IMR-90 (cell line): ENCODE measurements around the gene C15orf40. TPM values are rescaled to one million over a fixed set of nuclear protein-coding genes. Genes with fewer than 3 reads are reported as not detected.

Experiments
- ATAC-seq: fragments of 200-7000 bp; cut with Tn5 transposase; 2 replicates; pipeline ENCODE4 v1.9.1; 2020; ENCODE audit warnings: low read depth, mild to moderate bottlenecking, moderate library complexity
- BruUV-seq: library from RNA; stranded (reverse); fragments of 400-500 nt; replicated peaks from 2 replicates; lab custom pipeline; 2021; lab: Mats Ljungman, UMichigan
- CTCF ChIA-PET: fragments of 300-600 bp; formaldehyde crosslinking; extraction: SDS; loops from one replicate; lab custom pipeline; 2021; ENCODE audit warnings: antibody characterized with exemption; lab: Yijun Ruan, JAX
- POLR2A ChIA-PET: fragments of 300-600 bp; sonication (Branson Sonifier 250); formaldehyde crosslinking; loops from one replicate; lab custom pipeline; 2022; ENCODE audit warnings: antibody characterized with exemption; ENCODE audit not compliant: unreplicated experiment; lab: Charles Lee
- DNase-seq: peaks from one replicate; pipeline ENCODE4 v3.0.0; 2013
- H2AFZ ChIP-seq: replicated peaks from 2 replicates; pipeline ENCODE3; 2013; ENCODE audit warnings: low read length, mild to moderate bottlenecking; ENCODE audit not compliant: poor library complexity
- H2AK5ac ChIP-seq: 2 replicates; pipeline ENCODE4 v1.6.1; 2013; ENCODE audit warnings: low read depth, low read length, inconsistent platforms
- H2AK9ac ChIP-seq: replicated peaks from 2 replicates; pipeline ENCODE3; 2013; ENCODE audit warnings: mild to moderate bottlenecking, low read depth, low read length, moderate library complexity; ENCODE audit not compliant: poor library complexity
- H2BK120ac ChIP-seq: 2 replicates; pipeline ENCODE4 v1.6.1; 2013; ENCODE audit warnings: low read depth, low read length, inconsistent platforms
- H2BK15ac ChIP-seq: 3 replicates; pipeline ENCODE4 v1.6.1; 2013; ENCODE audit warnings: low read depth, low read length, inconsistent platforms
- H2BK20ac ChIP-seq: 2 replicates; pipeline ENCODE4 v1.6.1; 2013; ENCODE audit warnings: low read depth, mild to moderate bottlenecking, inconsistent platforms, low read length, moderate library complexity
- H2BK5ac ChIP-seq: 2 replicates; pipeline ENCODE4 v1.6.1; 2013; ENCODE audit warnings: mild to moderate bottlenecking, low read depth, low read length, inconsistent platforms; ENCODE audit not compliant: poor library complexity, severe bottlenecking
- H3K14ac ChIP-seq: replicated peaks from 2 replicates; pipeline ENCODE4 v1.6.1; 2013; ENCODE audit warnings: low read depth, low read length, inconsistent platforms
- H3K18ac ChIP-seq: 2 replicates; pipeline ENCODE4 v1.6.1; 2013; ENCODE audit warnings: low read depth, low read length, control low read depth
- H3K23ac ChIP-seq: 2 replicates; pipeline ENCODE4 v1.6.1; 2013; ENCODE audit warnings: low read depth, low read length, inconsistent platforms
- H3K27ac ChIP-seq: 2 replicates; pipeline ENCODE4 v1.5.1; 2013; ENCODE audit warnings: mild to moderate bottlenecking, control low read depth, low read length; ENCODE audit not compliant: insufficient read depth
- H3K27me3 ChIP-seq: 2 replicates; pipeline ENCODE4 v1.6.1; 2013; ENCODE audit warnings: low read length; ENCODE audit not compliant: control insufficient read depth, insufficient read depth
- H3K36me3 ChIP-seq: 2 replicates; pipeline ENCODE4 v1.6.1; 2013; ENCODE audit warnings: low read length, mixed read lengths; ENCODE audit not compliant: control insufficient read depth, insufficient read depth
- H3K4ac ChIP-seq: 2 replicates; pipeline ENCODE4 v1.6.1; 2013; ENCODE audit warnings: low read depth, low read length, inconsistent platforms
- H3K4me1 ChIP-seq: 2 replicates; pipeline ENCODE4 v1.6.1; 2013; ENCODE audit warnings: low read length, mixed read lengths; ENCODE audit not compliant: control insufficient read depth, insufficient read depth
- H3K4me2 ChIP-seq: 2 replicates; pipeline ENCODE4 v1.6.1; 2013; ENCODE audit warnings: low read depth, mild to moderate bottlenecking, control low read depth, low read length, moderate library complexity
- H3K4me3 ChIP-seq: 2 replicates; pipeline ENCODE4 v1.5.1; 2013; ENCODE audit warnings: low read depth, mild to moderate bottlenecking, control low read depth, low read length, moderate library complexity; ENCODE audit not compliant: insufficient read depth
- H3K56ac ChIP-seq: 2 replicates; pipeline ENCODE4 v1.6.1; 2013; ENCODE audit warnings: low read length, inconsistent platforms; ENCODE audit not compliant: insufficient read depth; ENCODE audit errors: extremely low read depth
- H3K79me1 ChIP-seq, 2 experiments: 2 replicates each; pipeline ENCODE4 v1.6.1; 2013; ENCODE audit warnings: low read length in 2 of 2, inconsistent platforms in 1 of 2, low read depth in 1 of 2
- H3K9ac ChIP-seq: 2 replicates; pipeline ENCODE4 v1.6.1; 2013; ENCODE audit warnings: low read depth, low read length, control low read depth
- H3K9me1 ChIP-seq: 2 replicates; pipeline ENCODE4 v1.6.1; 2013; ENCODE audit warnings: low read length, inconsistent platforms; ENCODE audit not compliant: insufficient read depth
- H3K9me3 ChIP-seq: 2 replicates; pipeline ENCODE4 v1.6.1; 2013; ENCODE audit warnings: low read length; ENCODE audit not compliant: control insufficient read depth, insufficient read depth
- H4K20me1 ChIP-seq: 2 replicates; pipeline ENCODE4 v1.6.1; 2013; ENCODE audit warnings: low read length, inconsistent platforms; ENCODE audit not compliant: insufficient read depth
- H4K5ac ChIP-seq: 2 replicates; pipeline ENCODE4 v1.6.1; 2013; ENCODE audit warnings: mild to moderate bottlenecking, low read depth, low read length, control low read depth
- H4K8ac ChIP-seq, 2 experiments: 2 replicates each; pipeline ENCODE4 v1.6.1; 2013; ENCODE audit warnings: low read depth in 2 of 2, low read length in 2 of 2, control low read depth in 1 of 2, inconsistent platforms in 1 of 2
- H4K91ac ChIP-seq: 2 replicates; pipeline ENCODE4 v1.6.1; 2013; ENCODE audit warnings: low read depth, low read length, inconsistent platforms; ENCODE audit not compliant: insufficient read depth
- BHLHE40 ChIP-seq: fragments of 150-350 bp; IDR thresholded peaks from 2 replicates; pipeline ENCODE4 v1.6.1; 2016; ENCODE audit warnings: mild to moderate bottlenecking, low read depth, low read length
- CEBPB ChIP-seq: IDR thresholded peaks from 2 replicates; pipeline ENCODE4 v1.6.1; 2012; ENCODE audit warnings: low read depth, low read length, improper control_type of control experiment
- CHD1 ChIP-seq: IDR thresholded peaks from 2 replicates; pipeline ENCODE4 v1.6.1; 2012; ENCODE audit warnings: low read depth, low read length, improper control_type of control experiment
- CTCF ChIP-seq: conservative IDR thresholded peaks from 2 replicates; pipeline ENCODE4 v1.5.1; 2012; ENCODE audit warnings: mild to moderate bottlenecking, low read depth, low read length, improper control_type of control experiment
- ELK1 ChIP-seq: fragments of 150-350 bp; IDR thresholded peaks from 2 replicates; pipeline ENCODE4 v1.6.1; 2016; ENCODE audit warnings: low read depth, mild to moderate bottlenecking, low read length, moderate library complexity, borderline replicate concordance
- FOS ChIP-seq: fragments of 150-350 bp; IDR thresholded peaks from 2 replicates; pipeline ENCODE4 v1.6.1; 2016; ENCODE audit warnings: low read depth, low read length
- MAFK ChIP-seq: IDR thresholded peaks from 2 replicates; pipeline ENCODE4 v1.6.1; 2012; ENCODE audit warnings: low read depth, low read length, improper control_type of control experiment
- MAZ ChIP-seq: IDR thresholded peaks from 2 replicates; pipeline ENCODE4 v1.6.1; 2012; ENCODE audit warnings: low read depth, mild to moderate bottlenecking, low read length, improper control_type of control experiment, moderate library complexity, borderline replicate concordance
- MXI1 ChIP-seq: IDR thresholded peaks from 2 replicates; pipeline ENCODE4 v1.6.1; 2012; ENCODE audit warnings: low read depth, mild to moderate bottlenecking, low read length, moderate library complexity, borderline replicate concordance
- NFE2L2 ChIP-seq: fragments of 150-350 bp; IDR thresholded peaks from 2 replicates; pipeline ENCODE4 v1.6.1; 2016; ENCODE audit warnings: low read depth, mild to moderate bottlenecking, low read length
- RAD21 ChIP-seq: IDR thresholded peaks from 2 replicates; pipeline ENCODE4 v1.6.1; 2012; ENCODE audit warnings: low read length, improper control_type of control experiment
- RCOR1 ChIP-seq: IDR thresholded peaks from 2 replicates; pipeline ENCODE4 v1.6.1; 2012; ENCODE audit warnings: mild to moderate bottlenecking, low read length, improper control_type of control experiment; ENCODE audit not compliant: insufficient replicate concordance
- RFX5 ChIP-seq: IDR thresholded peaks from 2 replicates; pipeline ENCODE4 v1.8.0; 2012; ENCODE audit warnings: low read depth, mild to moderate bottlenecking, low read length, moderate library complexity
- SMC3 ChIP-seq: fragments of 150-350 bp; IDR thresholded peaks from 2 replicates; pipeline ENCODE4 v1.6.1; 2016; ENCODE audit warnings: low read depth, mild to moderate bottlenecking, antibody characterized with exemption, low read length, moderate library complexity
- USF2 ChIP-seq: fragments of 150-350 bp; IDR thresholded peaks from 2 replicates; pipeline ENCODE4 v1.6.1; 2017; ENCODE audit warnings: mild to moderate bottlenecking, antibody characterized with exemption, low read length, low read depth
- WGBS, 2 experiments: methylation state at CpG; one replicate each; pipeline versions ENCODE4 v1.1.5 to v1.1.7; 2013; ENCODE audit warnings: missing lambda C conversion rate in 2 of 2; ENCODE audit not compliant: insufficient read length in 1 of 2; ENCODE audit errors: extremely low coverage in 2 of 2; 5-methylcytosine and 5-hydroxymethylcytosine counted together
- dilution Hi-C: fragments of 300-500 bp; cut with HindIII; formaldehyde crosslinking; loops from one replicate; pipeline ENCODE4 v1.14.3; 2018; ENCODE audit warnings: low sequenced_read_pairs; ENCODE audit not compliant: unreplicated experiment
- in situ Hi-C: fragments of 300-500 bp; cut with MboI; formaldehyde crosslinking; loops from 3 replicates; pipeline ENCODE4 v1.14.3; 2019; ENCODE audit warnings: low sequenced_read_pairs, inconsistent platforms, mixed read lengths
- intact Hi-C: fragments of 100-400 bp; cut with micrococcal nuclease; formaldehyde crosslinking; loops from 2 replicates; pipeline ENCODE4 v1.10.0; 2022
- polyA plus RNA-seq, 3 experiments: library from polyadenylated mRNA; depleted of rRNA; stranded (reverse); fragments of >200 nt; gene quantifications; 2 replicates each; pipeline ENCODE4 v1.2.3, GENCODE V29; 2012; ENCODE audit warnings: low replicate concordance in 1 of 3
- total RNA-seq: library from RNA; depleted of rRNA; stranded (reverse); fragments of >200 nt; gene quantifications from 2 replicates; pipeline ENCODE4 v1.2.3, GENCODE V29; 2012

C15orf40 gene
- total and polyA plus RNA-seq, 2 of the 4 experiments (the other 2 are of a cell fraction) = 7.0 to 10.7 TPM

- Histone ChIP-seq H3K27me3 (no peaks in the 10 kb centered on the region), H3K4ac (no peak overlapping the region), H3K4me3 (no peak overlapping the region), H3K4me1 (no peaks in the 10 kb centered on the region), H3K56ac (no peak overlapping the region), H2AFZ (no peak overlapping the region), H3K9ac (no peak overlapping the region), H2AK5ac (no peak overlapping the region), H2AK9ac (no peak overlapping the region), H3K9me1 (no peaks in the 10 kb centered on the region), H4K8ac (no peak overlapping the region), H2BK5ac (no peak overlapping the region), H2BK120ac (no peak overlapping the region), H3K36me3 (no peaks in the 10 kb centered on the region), H2BK15ac (no peak overlapping the region), H2BK20ac (no peak overlapping the region), H3K4me2 (no peak overlapping the region), H4K5ac (no peak overlapping the region), H3K14ac (no peak overlapping the region), H3K9me3 (no peaks in the 10 kb centered on the region), H4K20me1 (no peaks in the 10 kb centered on the region), H4K91ac (no peak overlapping the region), H3K18ac (no peak overlapping the region), H3K27ac (no peak overlapping the region), H3K79me1 (no peaks in the 10 kb centered on the region), H3K23ac (no peak overlapping the region)
- no peak for DNase-seq
- in situ Hi-C loops = no loop called here
- dilution Hi-C loops = no loop called here
- BruUV-seq = no TSS peak
- WGBS, 2 experiments = no CpG with 5 or more reads among the region's 1 CpG
- TF ChIP-seq CEBPB (no peak), MAZ (no peak), BHLHE40 (no peak), MAFK (no peak), RCOR1 (no peak), RAD21 (no peak), RFX5 (no peak), FOS (no peak), USF2 (no peak), NFE2L2 (no peak), CTCF (no peak), SMC3 (no peak), MXI1 (no peak), ELK1 (no peak), CHD1 (no peak)
- ChIA-PET CTCF (interaction anchor here (0.7 kb wide), 1 partner anchor 582 kb away, joined by 6 read pairs; no protein-coding TSS in a partner anchor), POLR2A (no interaction called here)
- ATAC-seq = no peak
- intact Hi-C loops = no loop called here
Measured at GRCh38 chr15:82977076-82977475, 34.4 kb downstream of the C15orf40 start.
